HEK293T (cell line): Measurements from ENCODE around the gene SEPTIN5.

ENCODE experiments used
- BHLHE40 ChIP-seq: fragments of 450-650 bp; IDR thresholded peaks from 2 replicates; pipeline ENCODE4 v1.6.1; 2016; ENCODE audit warnings: mild to moderate bottlenecking, moderate library complexity, borderline replicate concordance
- ELF4 ChIP-seq: fragments of 450-650 bp; IDR thresholded peaks from 2 replicates; pipeline ENCODE4 v1.6.1; 2017; ENCODE audit warnings: antibody characterized with exemption
- FOXM1 ChIP-seq: fragments of 450-650 bp; IDR thresholded peaks from 2 replicates; pipeline ENCODE4 v1.6.1; 2017; ENCODE audit warnings: mild to moderate bottlenecking, borderline replicate concordance
- LEF1 ChIP-seq: fragments of 450-650 bp; IDR thresholded peaks from 2 replicates; pipeline ENCODE4 v1.6.1; 2017; ENCODE audit warnings: mild to moderate bottlenecking, borderline replicate concordance
- SP1 ChIP-seq: fragments of 450-650 bp; IDR thresholded peaks from 2 replicates; pipeline ENCODE4 v1.6.1; 2017
- TARDBP ChIP-seq: fragments of 450-650 bp; IDR thresholded peaks from 2 replicates; pipeline ENCODE4 v1.6.1; 2016

DNA sequence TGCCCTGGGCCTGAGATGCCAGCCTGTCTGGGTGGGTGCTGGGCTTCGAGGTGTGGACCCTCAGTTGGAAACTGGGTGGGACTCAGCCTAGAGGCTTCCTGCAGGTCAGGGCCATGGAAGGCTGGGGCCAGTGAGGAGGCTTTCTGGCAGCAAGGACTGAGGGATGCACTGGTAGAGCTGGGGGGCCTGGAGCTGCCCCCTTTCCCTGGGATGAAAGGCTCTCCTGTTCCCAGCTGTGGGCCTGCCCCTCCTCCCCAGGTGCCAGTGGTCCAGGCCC is 2.5 kb downstream of the SEPTIN5 start:
- TF ChIP-seq TARDBP (no peak), ELF4 (no peak), BHLHE40 (no peak), FOXM1 (no peak), SP1 (no peak), LEF1 (no peak)
